Measurements from ENCODE around the gene COQ2.

DNA sequence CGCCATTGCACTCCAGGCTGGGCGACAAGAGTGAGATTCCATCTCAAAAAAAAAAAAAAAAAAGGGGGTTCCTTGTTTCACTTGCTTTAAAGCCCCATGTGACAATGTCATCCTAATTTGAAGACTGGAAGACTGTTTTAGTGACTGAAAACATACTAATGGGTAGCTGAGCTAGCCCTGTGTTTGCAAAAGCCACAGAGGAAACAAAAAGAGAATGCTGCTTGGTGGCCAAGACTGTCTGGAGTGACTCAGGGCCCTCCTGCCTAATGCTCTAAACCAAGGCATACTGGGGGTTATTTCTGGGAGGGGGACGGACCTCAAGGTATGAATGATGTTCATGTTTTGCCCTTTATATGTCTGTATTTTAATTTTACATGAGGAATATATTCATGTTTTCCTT is 34.1 kb upstream of the COQ2 start:
- TF ChIP-seq, protein P1, sequence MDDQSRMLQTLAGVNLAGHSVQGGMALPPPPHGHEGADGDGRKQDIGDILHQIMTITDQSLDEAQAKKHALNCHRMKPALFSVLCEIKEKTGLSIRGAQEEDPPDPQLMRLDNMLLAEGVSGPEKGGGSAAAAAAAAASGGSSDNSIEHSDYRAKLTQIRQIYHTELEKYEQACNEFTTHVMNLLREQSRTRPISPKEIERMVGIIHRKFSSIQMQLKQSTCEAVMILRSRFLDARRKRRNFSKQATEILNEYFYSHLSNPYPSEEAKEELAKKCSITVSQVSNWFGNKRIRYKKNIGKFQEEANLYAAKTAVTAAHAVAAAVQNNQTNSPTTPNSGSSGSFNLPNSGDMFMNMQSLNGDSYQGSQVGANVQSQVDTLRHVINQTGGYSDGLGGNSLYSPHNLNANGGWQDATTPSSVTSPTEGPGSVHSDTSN (IDR thresholded peaks at IDR 0.05): no peak
- TF ChIP-seq, protein P2, sequence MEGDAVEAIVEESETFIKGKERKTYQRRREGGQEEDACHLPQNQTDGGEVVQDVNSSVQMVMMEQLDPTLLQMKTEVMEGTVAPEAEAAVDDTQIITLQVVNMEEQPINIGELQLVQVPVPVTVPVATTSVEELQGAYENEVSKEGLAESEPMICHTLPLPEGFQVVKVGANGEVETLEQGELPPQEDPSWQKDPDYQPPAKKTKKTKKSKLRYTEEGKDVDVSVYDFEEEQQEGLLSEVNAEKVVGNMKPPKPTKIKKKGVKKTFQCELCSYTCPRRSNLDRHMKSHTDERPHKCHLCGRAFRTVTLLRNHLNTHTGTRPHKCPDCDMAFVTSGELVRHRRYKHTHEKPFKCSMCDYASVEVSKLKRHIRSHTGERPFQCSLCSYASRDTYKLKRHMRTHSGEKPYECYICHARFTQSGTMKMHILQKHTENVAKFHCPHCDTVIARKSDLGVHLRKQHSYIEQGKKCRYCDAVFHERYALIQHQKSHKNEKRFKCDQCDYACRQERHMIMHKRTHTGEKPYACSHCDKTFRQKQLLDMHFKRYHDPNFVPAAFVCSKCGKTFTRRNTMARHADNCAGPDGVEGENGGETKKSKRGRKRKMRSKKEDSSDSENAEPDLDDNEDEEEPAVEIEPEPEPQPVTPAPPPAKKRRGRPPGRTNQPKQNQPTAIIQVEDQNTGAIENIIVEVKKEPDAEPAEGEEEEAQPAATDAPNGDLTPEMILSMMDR (IDR thresholded peaks at IDR 0.05): no peak
- TF ChIP-seq TEAD4 (IDR thresholded peaks at IDR 0.05; ENCODE audit: borderline replicate concordance, insufficient read depth) (no peak), EP300 (IDR thresholded peaks at IDR 0.05; ENCODE audit: borderline replicate concordance in 1 of 2, low read depth in 1 of 2, low read length in 1 of 2) (no peak), EZH2phosphoT487 (IDR thresholded peaks at IDR 0.05; ENCODE audit: borderline replicate concordance, low read depth) (no peak), CHD2 (IDR thresholded peaks at IDR 0.05; ENCODE audit: low read length, partially characterized antibody) (no peak), MXI1 (IDR thresholded peaks at IDR 0.05; ENCODE audit: low read depth, low read length) (no peak)
- TF ChIP-seq, protein P3, sequence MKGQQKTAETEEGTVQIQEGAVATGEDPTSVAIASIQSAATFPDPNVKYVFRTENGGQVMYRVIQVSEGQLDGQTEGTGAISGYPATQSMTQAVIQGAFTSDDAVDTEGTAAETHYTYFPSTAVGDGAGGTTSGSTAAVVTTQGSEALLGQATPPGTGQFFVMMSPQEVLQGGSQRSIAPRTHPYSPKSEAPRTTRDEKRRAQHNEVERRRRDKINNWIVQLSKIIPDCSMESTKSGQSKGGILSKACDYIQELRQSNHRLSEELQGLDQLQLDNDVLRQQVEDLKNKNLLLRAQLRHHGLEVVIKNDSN (IDR thresholded peaks at IDR 0.05; ENCODE audit: borderline replicate concordance, low read depth): no peak

Measured in SK-N-SH (cell line).